HG03280 (cell line): Measurements from ENCODE around the gene CEP350.
"Not testable (repeated sequence)": the region's sequence is repeated elsewhere in the genome, so short reads cannot be mapped to it uniquely, and the experiment has no call there.

Source experiments
- ATAC-seq: cut with Tn5 transposase; IDR thresholded peaks from one replicate; pipeline ENCODE4 v1.9.1; 2021; ENCODE audit warnings: mild to moderate bottlenecking, moderate library complexity; ENCODE audit not compliant: unreplicated experiment

CEP350 gene

GRCh38 chr1:180112984-180113647 lies 158.5 kb downstream of the CEP350 start:
- ATAC-seq: no peak

DNA sequence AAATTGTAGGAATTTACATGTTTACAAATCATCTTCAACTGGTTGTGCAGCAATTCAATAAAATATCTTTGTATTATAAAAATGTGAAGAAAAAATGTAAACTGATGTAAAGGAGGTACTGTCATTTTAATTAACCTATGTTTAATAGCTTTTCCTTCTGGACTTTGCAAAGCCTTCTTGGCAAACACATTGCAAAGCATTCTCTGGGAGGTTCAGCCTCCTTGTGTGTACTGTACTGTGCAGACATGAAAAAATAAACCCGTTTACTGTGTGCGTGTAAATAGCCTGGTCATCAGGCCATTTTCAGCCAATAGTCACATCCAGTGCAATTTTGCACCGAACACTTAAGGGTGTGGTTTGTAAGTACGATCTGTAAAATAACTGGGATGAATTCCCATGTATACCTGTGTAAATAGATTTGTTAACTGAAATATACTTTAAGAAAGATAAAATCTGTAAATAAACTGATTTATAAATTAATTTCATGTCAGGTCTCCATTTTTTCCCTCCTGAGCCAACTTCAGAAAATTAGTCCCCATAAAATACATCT lies 159.9 kb downstream of the CEP350 start:
- no peak for ATAC-seq

DNA sequence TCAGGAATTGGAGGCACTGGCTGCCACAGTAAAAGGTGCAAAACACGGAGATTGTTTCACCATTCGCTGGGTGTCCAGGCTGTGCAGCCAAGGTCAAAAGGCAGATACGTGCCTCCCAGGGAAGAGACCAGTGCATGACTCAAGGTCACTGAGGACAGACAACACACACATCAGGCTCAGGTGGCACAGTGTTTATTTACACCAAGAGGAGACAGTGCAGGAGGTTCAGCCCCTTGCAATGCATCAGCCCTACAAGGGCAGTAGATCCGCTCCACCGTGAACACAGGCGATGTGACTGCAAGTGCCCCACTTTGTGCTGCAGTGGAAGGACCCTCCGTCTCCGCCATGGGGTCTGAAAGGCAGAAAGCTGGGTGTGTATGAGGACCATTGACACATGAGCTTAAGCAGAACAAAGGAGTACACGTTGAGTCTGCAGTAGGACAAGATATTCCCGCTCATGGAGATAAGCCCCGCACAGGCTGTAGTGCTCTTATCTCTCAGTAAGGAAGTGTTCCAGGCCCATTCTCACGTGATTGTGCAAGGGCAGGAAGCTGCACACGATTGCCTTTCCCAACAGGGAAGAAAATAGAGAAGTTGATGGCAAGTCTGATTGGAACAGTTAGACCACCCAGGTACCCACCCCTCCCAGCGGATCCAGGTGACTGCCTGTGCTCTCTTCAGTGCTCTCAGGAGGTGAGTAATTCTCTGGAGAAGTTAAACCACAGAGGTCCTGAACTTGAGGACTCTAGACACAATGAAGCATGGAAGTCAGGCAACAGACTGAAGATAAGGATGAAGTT lies 162.6 kb downstream of the CEP350 start:
- ATAC-seq: no peak

DNA sequence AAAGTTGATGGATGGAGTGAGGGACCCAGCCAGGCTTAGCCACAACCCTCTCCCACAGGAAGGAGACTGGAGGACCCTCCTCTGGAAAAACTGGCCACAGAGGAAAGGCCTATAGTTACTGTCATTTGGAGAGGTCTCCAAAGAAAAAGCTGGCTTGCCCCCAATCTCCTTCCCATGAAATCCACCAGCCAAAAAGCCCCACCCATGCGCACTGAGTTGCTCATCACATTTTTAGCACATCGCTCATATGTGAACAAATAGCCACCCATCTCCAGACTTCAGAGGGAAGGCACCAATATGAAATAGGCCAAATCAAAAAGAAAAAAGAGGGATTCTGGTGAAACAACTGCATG lies 163.1 kb downstream of the CEP350 start:
- ATAC-seq: no peak

GRCh38 chr1:180119837-180120236 lies 165.2 kb downstream of the CEP350 start:
- no peak for ATAC-seq

DNA sequence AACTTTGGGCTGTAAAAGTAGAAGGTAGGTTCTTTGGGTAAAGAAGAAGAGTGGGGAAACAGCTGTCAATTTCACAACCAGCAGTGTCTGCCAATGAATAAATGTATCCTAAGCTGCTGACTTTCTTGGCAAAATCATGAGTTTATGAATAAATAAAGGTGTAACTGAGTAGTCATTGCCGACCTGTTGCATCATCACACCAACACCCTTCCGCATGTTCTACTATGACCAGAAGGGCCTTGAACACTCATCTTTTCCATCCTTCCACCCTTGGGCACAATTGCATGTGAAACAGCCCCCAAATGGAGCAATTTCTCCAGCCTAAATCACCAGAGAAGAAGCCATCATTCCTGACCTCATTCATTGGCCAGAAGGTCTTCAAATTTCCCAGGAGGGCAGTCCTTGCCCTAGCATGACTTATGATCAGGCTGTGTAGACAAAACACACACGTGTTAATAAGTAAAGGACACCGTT lies 168.9 kb downstream of the CEP350 start:
- no peak for ATAC-seq

DNA sequence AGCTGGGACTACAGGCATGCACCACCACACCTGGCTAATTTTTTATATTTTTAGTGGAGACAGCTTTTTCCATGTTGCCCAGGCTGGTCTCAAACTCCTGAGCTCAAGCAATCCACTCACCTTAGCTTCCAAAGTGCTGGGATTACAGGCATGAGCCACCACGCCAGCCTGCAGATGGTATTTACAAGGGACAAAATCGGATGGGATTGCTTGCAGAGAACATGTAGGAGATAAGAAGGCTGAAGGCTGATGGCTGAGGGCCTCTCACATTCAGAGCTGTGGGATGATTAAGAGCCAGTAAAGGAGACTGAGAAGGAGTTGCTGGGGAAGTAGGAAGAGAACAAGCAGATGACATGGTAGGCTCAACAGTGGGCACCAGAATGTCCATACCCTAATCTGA lies 176.0 kb downstream of the CEP350 start:
- no peak for ATAC-seq

- no peak for ATAC-seq
Measured at GRCh38 chr1:180131510-180131909, 176.9 kb downstream of the CEP350 start.

DNA sequence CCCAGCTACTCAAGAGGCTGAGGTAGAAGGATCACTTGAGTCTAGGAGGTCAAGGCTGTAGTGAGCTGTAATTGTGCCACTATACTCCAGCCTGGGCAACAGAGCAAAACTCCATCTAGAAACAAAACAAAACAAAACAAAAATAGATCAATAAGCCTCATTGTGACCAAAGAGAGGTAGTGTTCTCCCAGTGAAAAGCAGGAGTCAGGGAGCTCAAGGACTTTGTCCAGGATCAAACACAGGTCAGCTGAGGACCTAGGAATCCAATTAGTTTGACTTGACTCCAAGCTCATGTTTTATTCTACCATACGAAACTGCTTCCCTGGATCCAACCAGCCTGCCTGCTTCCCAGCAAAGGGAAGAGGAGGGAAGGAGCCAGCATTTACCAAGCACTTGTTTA lies 178.6 kb downstream of the CEP350 start:
- ATAC-seq: no peak

DNA sequence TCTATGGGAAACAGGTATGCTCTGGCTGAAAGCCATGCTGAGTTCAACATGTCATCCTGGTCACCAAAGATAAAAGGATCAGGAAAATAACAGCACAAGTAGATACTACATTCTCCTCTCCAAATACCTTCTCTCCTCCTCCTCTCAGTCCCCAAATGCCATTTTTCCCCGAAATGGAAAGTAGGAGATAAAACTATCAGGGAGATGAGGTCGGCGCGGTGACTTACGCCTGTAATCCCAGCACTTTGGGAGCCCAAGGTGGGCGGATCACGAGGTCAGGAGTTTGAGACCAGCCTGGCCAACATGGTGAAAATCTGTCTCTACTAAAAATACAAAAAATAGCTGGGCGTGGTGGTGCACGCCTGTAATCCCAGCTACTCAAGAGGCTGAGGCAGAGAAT lies 179.1 kb downstream of the CEP350 start:
- ATAC-seq: not testable (repeated sequence)

- no peak for ATAC-seq
Measured at GRCh38 chr1:180135535-180135934, 180.9 kb downstream of the CEP350 start.

DNA sequence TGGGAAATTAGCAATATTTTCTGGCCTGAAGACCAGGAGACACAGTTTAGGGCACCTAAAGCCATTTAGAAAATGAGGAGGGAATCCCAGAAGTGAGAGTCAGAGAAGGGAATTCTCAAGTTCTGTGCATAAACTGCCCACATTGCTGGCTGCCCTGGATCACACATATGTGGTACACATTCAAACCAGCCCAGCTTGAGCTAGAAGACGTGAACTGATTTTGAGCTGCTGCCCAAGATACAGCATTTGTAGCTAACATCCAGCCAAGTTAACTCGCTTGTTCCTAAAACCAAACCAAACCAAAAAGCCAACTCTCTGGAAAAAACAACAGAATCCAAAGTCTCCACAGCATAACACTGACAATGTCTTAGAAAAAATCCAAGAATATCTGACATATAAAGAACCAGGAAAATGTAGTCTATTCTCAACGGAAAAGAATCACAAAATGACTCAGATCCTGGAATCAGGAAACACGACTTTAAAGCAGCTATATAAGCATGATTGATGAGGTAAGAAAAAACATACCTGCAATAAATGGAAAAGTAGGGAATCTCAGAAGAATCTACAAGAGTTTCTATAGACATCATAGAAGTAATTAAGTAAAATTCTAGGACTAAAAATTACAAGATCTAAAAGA lies 181.8 kb downstream of the CEP350 start:
- ATAC-seq: no peak

DNA sequence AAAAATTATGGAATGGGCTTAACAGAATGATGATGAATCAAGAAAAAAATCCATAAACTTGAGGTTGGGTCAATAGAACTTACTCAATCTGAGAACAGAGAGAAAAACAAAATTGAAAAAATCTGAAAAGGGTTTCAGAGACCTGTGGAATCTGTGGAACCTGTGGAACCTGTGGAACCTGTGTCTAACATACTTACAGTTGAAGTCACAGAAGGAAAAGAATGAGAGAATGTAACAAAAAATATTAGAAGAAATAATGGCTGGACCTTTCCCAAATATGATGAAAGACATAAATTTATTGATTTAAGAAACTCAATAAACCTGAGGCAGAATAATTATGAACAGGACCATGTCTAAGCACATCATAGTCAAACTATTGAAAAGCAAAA lies 182.4 kb downstream of the CEP350 start:
- no peak for ATAC-seq

DNA sequence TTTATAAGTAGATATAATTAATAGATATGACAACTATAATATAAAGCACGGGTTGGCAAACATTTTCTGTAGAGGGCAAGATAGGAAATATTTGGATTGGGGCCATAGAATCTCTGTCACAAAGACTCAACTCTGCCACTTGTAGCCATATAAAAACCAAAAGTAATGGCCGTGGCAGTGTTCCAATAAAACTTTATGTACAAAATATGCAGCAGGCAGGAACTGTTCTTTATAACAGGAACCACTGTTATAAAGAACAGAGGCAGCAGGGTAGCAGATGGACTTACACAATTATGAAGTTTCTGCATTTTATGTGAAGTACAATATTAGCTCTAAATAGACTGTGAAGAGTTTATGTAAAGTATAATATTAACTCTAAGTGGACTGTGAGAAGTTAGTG lies 183.2 kb downstream of the CEP350 start:
- no peak for ATAC-seq

DNA sequence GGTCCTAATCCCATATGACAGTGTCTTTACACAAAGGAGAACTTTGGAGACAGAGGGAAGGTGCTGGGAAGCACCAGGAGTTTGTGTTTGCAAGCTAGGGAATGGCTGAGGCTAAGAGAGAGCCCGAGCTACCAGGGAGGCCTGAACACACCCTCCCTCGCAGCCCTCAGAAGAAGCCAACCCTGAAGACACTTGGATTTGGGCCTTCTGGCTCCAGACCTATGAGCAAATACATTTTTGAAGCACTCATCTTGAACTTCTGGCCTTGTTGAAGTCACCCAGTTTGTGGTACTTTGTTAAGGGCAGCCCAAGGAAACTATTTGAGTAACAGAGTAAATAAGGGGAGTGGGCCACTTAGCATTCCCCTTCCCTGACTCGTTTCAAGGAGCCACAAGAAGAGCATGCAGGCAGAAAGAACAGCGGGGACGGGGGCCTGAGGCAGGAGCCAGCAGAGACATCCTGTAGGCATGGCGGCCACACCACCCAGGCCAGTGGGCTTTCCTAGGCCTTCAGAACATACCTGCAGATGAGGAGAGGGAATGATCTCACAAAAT lies 186.8 kb downstream of the CEP350 start:
- no peak for ATAC-seq

DNA sequence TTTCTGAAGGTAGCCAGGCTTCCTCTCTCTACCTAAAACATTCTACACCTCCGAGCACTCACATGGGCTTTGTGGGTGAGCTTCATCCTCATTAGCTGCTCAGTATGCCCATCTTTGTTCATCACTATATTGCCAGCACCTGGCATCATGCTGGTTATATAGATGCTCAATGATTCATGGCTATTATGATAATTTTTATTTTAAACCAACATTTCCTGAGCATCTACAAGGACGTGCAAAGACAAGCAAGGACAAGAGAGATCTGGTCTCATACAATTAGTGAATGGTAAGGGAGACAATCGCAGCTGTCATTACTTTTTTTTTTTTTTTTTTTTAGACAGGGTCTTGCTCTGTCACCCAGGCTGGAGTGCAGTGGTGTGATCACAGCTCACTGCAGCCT lies 188.7 kb downstream of the CEP350 start:
- ATAC-seq: no peak

- no peak for ATAC-seq
Measured at GRCh38 chr1:180144659-180145357, 190.2 kb downstream of the CEP350 start.

GRCh38 chr1:180145446-180145845 lies 190.8 kb downstream of the CEP350 start:
- no peak for ATAC-seq

DNA sequence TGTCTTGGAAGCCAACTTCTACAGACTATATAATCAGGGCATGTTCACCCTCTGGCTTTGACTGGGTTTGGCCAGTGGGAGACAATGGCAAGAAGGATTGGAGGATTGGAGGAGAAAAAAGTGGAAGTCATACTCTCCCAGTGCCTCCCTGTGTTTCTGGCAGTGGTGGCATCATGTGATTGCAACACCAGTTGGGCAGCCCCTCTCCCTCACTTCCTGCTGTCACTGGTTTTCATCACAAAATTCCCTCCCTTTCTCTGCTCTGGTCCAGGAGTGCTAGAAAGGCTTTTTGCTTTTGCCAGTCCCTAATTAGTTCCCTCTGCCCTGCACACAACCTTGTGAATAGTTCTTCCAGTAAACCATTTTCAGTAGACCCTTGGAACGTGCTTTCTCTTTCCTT lies 196.4 kb downstream of the CEP350 start:
- ATAC-seq: no peak

GRCh38 chr1:180151508-180151907 lies 196.9 kb downstream of the CEP350 start:
- ATAC-seq: no peak

DNA sequence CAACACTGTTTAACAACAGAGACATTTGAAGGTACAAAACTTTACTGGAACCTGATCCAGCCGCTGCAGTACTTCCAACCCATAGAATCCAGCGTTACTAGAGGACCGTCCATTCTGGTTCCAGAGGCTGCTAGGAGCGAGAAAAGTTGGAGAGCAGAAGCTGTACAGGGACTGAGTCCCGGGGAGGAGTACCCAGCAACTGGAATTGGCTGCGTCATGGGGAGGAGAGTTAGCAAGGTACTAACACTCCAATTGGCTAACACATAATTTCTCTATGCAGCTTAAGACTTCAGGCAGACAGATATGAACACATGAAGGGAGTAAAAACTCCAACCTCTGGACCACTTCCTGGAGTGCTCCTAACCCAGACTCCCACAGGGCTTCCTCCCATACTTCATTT lies 198.0 kb downstream of the CEP350 start:
- ATAC-seq: no peak
